OCI-LY7 (cell line): Measurements from ENCODE around the gene RPF1. TPM values are rescaled to one million over a fixed set of nuclear protein-coding genes. Genes with fewer than 3 reads are reported as not detected.

Source experiments
- BruUV-seq: library from RNA; stranded (reverse); fragments of 400-500 nt; replicated peaks from 2 replicates; lab custom pipeline; 2021; lab: Mats Ljungman, UMichigan
- CTCF ChIA-PET: fragments of 300-600 bp; sonication (Branson Sonifier 250); formaldehyde crosslinking; loops from one replicate; lab custom pipeline; 2022; ENCODE audit warnings: antibody characterized with exemption; ENCODE audit not compliant: unreplicated experiment; lab: Charles Lee
- POLR2A ChIA-PET: fragments of 300-600 bp; sonication (Branson Sonifier 250); formaldehyde crosslinking; loops from one replicate; lab custom pipeline; 2022; ENCODE audit warnings: antibody characterized with exemption; lab: Charles Lee
- DNase-seq: peaks from one replicate; pipeline ENCODE4 v3.0.0-alpha.2; 2015; ENCODE audit warnings: low spot score
- H2AFZ ChIP-seq: fragments of 200-600 bp; sonication (generic), shearing (Covaris generic); 2 replicates; pipeline ENCODE4 v1.6.1; 2014; ENCODE audit warnings: mild to moderate bottlenecking, antibody characterized with exemption, low read length, moderate library complexity
- H3K27ac ChIP-seq: fragments of 200-600 bp; sonication (generic); 2 replicates; pipeline ENCODE4 v1.5.1; 2014; ENCODE audit warnings: mixed run types, low read depth, mild to moderate bottlenecking, moderate library complexity, low read length, inconsistent platforms; ENCODE audit not compliant: poor library complexity, severe bottlenecking
- H3K36me3 ChIP-seq: fragments of 200-600 bp; sonication (generic); 2 replicates; pipeline ENCODE4 v1.6.1; 2014; ENCODE audit warnings: mild to moderate bottlenecking, antibody characterized with exemption, low read length, moderate library complexity, mixed read lengths; ENCODE audit not compliant: insufficient read depth
- H3K4me1 ChIP-seq: fragments of 200-600 bp; sonication (generic); 2 replicates; pipeline ENCODE4 v1.5.1; 2014; ENCODE audit warnings: mild to moderate bottlenecking, low read length; ENCODE audit not compliant: insufficient read depth, poor library complexity, severe bottlenecking
- H3K4me2 ChIP-seq: fragments of 200-600 bp; sonication (generic); 2 replicates; pipeline ENCODE4 v1.6.1; 2014; ENCODE audit warnings: mild to moderate bottlenecking, low read length
- H3K4me3 ChIP-seq: fragments of 200-600 bp; sonication (generic); 2 replicates; pipeline ENCODE4 v1.5.1; 2014; ENCODE audit warnings: mild to moderate bottlenecking, low read depth, low read length; ENCODE audit not compliant: poor library complexity, severe bottlenecking
- H3K79me2 ChIP-seq: fragments of 200-600 bp; sonication (generic); 2 replicates; pipeline ENCODE4 v1.6.1; 2016; ENCODE audit warnings: low read depth, mild to moderate bottlenecking, low read length, moderate library complexity, mixed read lengths; ENCODE audit not compliant: insufficient read depth
- H3K9me2 ChIP-seq: fragments of 200-600 bp; sonication (generic); 2 replicates; pipeline ENCODE4 v1.6.1; 2016; ENCODE audit warnings: mild to moderate bottlenecking, low read length, mixed read lengths; ENCODE audit not compliant: insufficient read depth
- H3K9me3 ChIP-seq: fragments of 200-600 bp; sonication (generic); 2 replicates; pipeline ENCODE4 v1.6.1; 2014; ENCODE audit warnings: mild to moderate bottlenecking, mixed run types, low read length, mixed read lengths
- H4K20me1 ChIP-seq: fragments of 200-600 bp; sonication (generic); 2 replicates; pipeline ENCODE4 v1.6.1; 2014; ENCODE audit warnings: mild to moderate bottlenecking, antibody characterized with exemption, low read length, moderate library complexity, mixed read lengths; ENCODE audit not compliant: insufficient read depth
- CTCF ChIP-seq: fragments of 200-600 bp; sonication (generic); conservative IDR thresholded peaks from 2 replicates; pipeline ENCODE4 v1.5.1; 2014; ENCODE audit warnings: mild to moderate bottlenecking, antibody characterized with exemption, low read length, moderate library complexity, mixed read lengths
- EZH2phosphoT487 ChIP-seq: fragments of 200-600 bp; sonication (generic); IDR thresholded peaks from 2 replicates; pipeline ENCODE4 v1.6.1; 2018; ENCODE audit warnings: low read depth, borderline replicate concordance, mild to moderate bottlenecking, mixed run types, antibody characterized with exemption, low read length, moderate library complexity, mixed read lengths
- intact Hi-C: fragments of 100-400 bp; cut with micrococcal nuclease; formaldehyde crosslinking; loops from one replicate; pipeline ENCODE4 v1.10.0; 2022; ENCODE audit not compliant: unreplicated experiment
- total RNA-seq, 2 experiments: library from RNA; depleted of rRNA in 1 of 2; stranded (reverse); fragments of >200 nt in 1 of 2; shearing (Covaris generic) in 1 of 2; gene quantifications; 2 replicates each; pipeline ENCODE4 v1.2.3, GENCODE V29; 2014 to 2022

Gene RPF1
- total RNA-seq, 2 experiments from 2014 or later: 49.7 to 57.9 TPM

GRCh38 chr1:84538599-84538998 lies 59.5 kb downstream of the RPF1 start:
- H3K79me2 ChIP-seq: no peaks in the 10 kb centered on the region
- intact Hi-C loops: no loop called here
- no peaks in the 10 kb centered on the region for H4K20me1 ChIP-seq
- no TSS peak for BruUV-seq
- H3K4me3 ChIP-seq: no peak overlapping the region
- H2AFZ ChIP-seq: no peak overlapping the region
- no peak overlapping the region for H3K4me2 ChIP-seq
- no peaks in the 10 kb centered on the region for H3K36me3 ChIP-seq
- DNase-seq: no peak
- H3K4me1 ChIP-seq: no peaks in the 10 kb centered on the region
- CTCF ChIA-PET: no interaction called here
- no peaks in the 10 kb centered on the region for H3K9me3 ChIP-seq
- no peaks in the 10 kb centered on the region for H3K9me2 ChIP-seq
- H3K27ac ChIP-seq: no peak overlapping the region
- POLR2A ChIA-PET: no interaction called here
- no peak for TF ChIP-seq CTCF
- TF ChIP-seq EZH2phosphoT487: no peak

- no peaks in the 10 kb centered on the region for H4K20me1 ChIP-seq
- H3K4me2 ChIP-seq: no peak overlapping the region
- no peak overlapping the region for H3K4me3 ChIP-seq
- no TSS peak for BruUV-seq
- intact Hi-C loops: loop anchor here (2.0 to 10.0 kb wide), 3 partner anchors 19 to 215 kb away; no protein-coding TSS in a partner anchor
- H3K9me2 ChIP-seq: no peaks in the 10 kb centered on the region
- no peaks in the 10 kb centered on the region for H3K36me3 ChIP-seq
- no peak overlapping the region for H3K27ac ChIP-seq
- H3K4me1 ChIP-seq: no peaks in the 10 kb centered on the region
- no peak overlapping the region for H2AFZ ChIP-seq
- H3K79me2 ChIP-seq: no peaks in the 10 kb centered on the region
- TF ChIP-seq CTCF: no peak
- TF ChIP-seq EZH2phosphoT487: no peak
- ChIA-PET POLR2A (interaction anchor here (0.7 kb wide), 1 partner anchor 192 kb away, joined by 3 read pairs; no protein-coding TSS in a partner anchor), CTCF (no interaction called here)
- H3K9me3 ChIP-seq: no peaks in the 10 kb centered on the region
- DNase-seq: no peak
Observed at GRCh38 chr1:84539972-84540371, 60.9 kb downstream of the RPF1 start.

- Histone ChIP-seq H3K79me2 (no peaks in the 10 kb centered on the region), H4K20me1 (no peaks in the 10 kb centered on the region), H3K4me3 (no peak overlapping the region), H3K4me1 (no peaks in the 10 kb centered on the region), H3K9me3 (no peaks in the 10 kb centered on the region), H3K27ac (no peak overlapping the region), H3K36me3 (no peaks in the 10 kb centered on the region), H3K4me2 (no peak overlapping the region), H2AFZ (no peak overlapping the region), H3K9me2 (no peaks in the 10 kb centered on the region)
- no peak for DNase-seq
- ChIA-PET CTCF (no interaction called here), POLR2A (interaction anchor here (0.5 to 0.9 kb wide), 2 partner anchors 32 to 592 kb away, joined by 4 read pairs; no protein-coding TSS in a partner anchor)
- intact Hi-C loops: loop anchor here (2.0 to 10.0 kb wide), 3 partner anchors 20 to 214 kb away; no protein-coding TSS in a partner anchor
- no TSS peak for BruUV-seq
- TF ChIP-seq EZH2phosphoT487 (no peak), CTCF (no peak)
Observed at GRCh38 chr1:84540759-84541158, 61.7 kb downstream of the RPF1 start.
